GM23338 (cell line): ENCODE data around the gene RASGRF2. TPM values are rescaled to one million over a fixed set of nuclear protein-coding genes. Genes with fewer than 3 reads are reported as not detected.

ENCODE experiments used
- ATAC-seq: fragments of 200-7000 bp; cut with Tn5 transposase; 3 replicates; pipeline ENCODE4 v1.9.1; 2020
- DNase-seq: peaks from one replicate; pipeline ENCODE4 v3.0.0-alpha.2; 2015; ENCODE audit warnings: low spot score
- H2AFZ ChIP-seq: fragments of 200-600 bp; sonication (generic); 2 replicates; pipeline ENCODE4 v1.8.0; 2016; ENCODE audit warnings: antibody characterized with exemption, mild to moderate bottlenecking, moderate library complexity
- H3F3A ChIP-seq: fragments of 200-600 bp; sonication (generic); replicated peaks from 2 replicates; pipeline ENCODE4 v1.8.0; 2017; ENCODE audit warnings: antibody characterized with exemption, mixed run types, low read depth
- H3K27ac ChIP-seq: fragments of 200-600 bp; sonication (generic); 2 replicates; pipeline ENCODE4 v1.6.1; 2016; ENCODE audit warnings: low read depth
- H3K27me3 ChIP-seq: fragments of 200-600 bp; sonication (generic); 2 replicates; pipeline ENCODE4 v1.8.0; 2016; ENCODE audit warnings: mild to moderate bottlenecking, mixed run types, moderate library complexity; ENCODE audit not compliant: insufficient read depth
- H3K36me3 ChIP-seq: fragments of 200-600 bp; sonication (generic); 2 replicates; pipeline ENCODE4 v1.8.0; 2016; ENCODE audit warnings: mild to moderate bottlenecking; ENCODE audit not compliant: insufficient read depth
- H3K4me1 ChIP-seq: fragments of 200-600 bp; sonication (generic); 2 replicates; pipeline ENCODE4 v1.8.0; 2016; ENCODE audit warnings: mild to moderate bottlenecking, moderate library complexity; ENCODE audit not compliant: insufficient read depth
- H3K4me2 ChIP-seq: fragments of 200-600 bp; sonication (generic); 2 replicates; pipeline ENCODE4 v1.7.1; 2017; ENCODE audit warnings: mixed run types
- H3K4me3 ChIP-seq: fragments of 200-600 bp; sonication (generic); 2 replicates; pipeline ENCODE4 v1.6.1; 2016; ENCODE audit warnings: mixed run types
- H3K79me2 ChIP-seq: fragments of 200-600 bp; sonication (generic); replicated peaks from 2 replicates; pipeline ENCODE4 v1.8.0; 2017; ENCODE audit warnings: mild to moderate bottlenecking; ENCODE audit not compliant: insufficient read depth
- H3K9me2 ChIP-seq: fragments of 200-600 bp; sonication (generic); 2 replicates; pipeline ENCODE4 v1.8.0; 2017; ENCODE audit not compliant: insufficient read depth
- H4K20me1 ChIP-seq: fragments of 200-600 bp; sonication (generic); replicated peaks from 2 replicates; pipeline ENCODE4 v1.8.0; 2017; ENCODE audit warnings: mild to moderate bottlenecking; ENCODE audit not compliant: insufficient read depth
- H3K27ac Mint-ChIP-seq: 2 replicates; pipeline ENCODE4 v1.8.0; 2020; ENCODE audit warnings: inconsistent platforms, mild to moderate bottlenecking, moderate library complexity, mixed read lengths
- H3K27me3 Mint-ChIP-seq: 3 replicates; pipeline ENCODE4 v1.8.0; 2022; ENCODE audit warnings: low read depth, mild to moderate bottlenecking, moderate library complexity, mixed read lengths, inconsistent platforms; ENCODE audit not compliant: insufficient read depth, poor library complexity
- H3K36me3 Mint-ChIP-seq: 3 replicates; pipeline ENCODE4 v1.8.0; 2021; ENCODE audit warnings: low read depth, mild to moderate bottlenecking, inconsistent platforms, moderate library complexity, mixed read lengths
- H3K4me1 Mint-ChIP-seq: 3 replicates; pipeline ENCODE4 v1.8.0; 2020; ENCODE audit warnings: mild to moderate bottlenecking, inconsistent platforms, mixed read lengths
- H3K4me3 Mint-ChIP-seq: 3 replicates; pipeline ENCODE4 v1.8.0; 2021; ENCODE audit warnings: moderate library complexity, mild to moderate bottlenecking, inconsistent platforms, mixed read lengths
- H3K9me3 Mint-ChIP-seq: 3 replicates; pipeline ENCODE4 v1.8.0; 2020; ENCODE audit warnings: moderate library complexity, mild to moderate bottlenecking, inconsistent platforms, mixed read lengths
- CREB1 ChIP-seq: fragments of 250-450 bp; sonication (Bioruptor Pico); IDR thresholded peaks from 2 replicates; pipeline ENCODE4 v1.5.0; 2020; ENCODE audit warnings: low read depth, mild to moderate bottlenecking, moderate library complexity
- EZH2phosphoT487 ChIP-seq: fragments of 200-600 bp; sonication (generic); IDR thresholded peaks from one replicate; pipeline ENCODE4 v1.8.1; 2018; ENCODE audit warnings: antibody characterized with exemption; ENCODE audit not compliant: unreplicated experiment
- JUNB ChIP-seq: IDR thresholded peaks from one replicate; pipeline ENCODE4 v1.6.1; 2016; ENCODE audit warnings: antibody characterized with exemption; ENCODE audit not compliant: unreplicated experiment
- NANOG ChIP-seq: IDR thresholded peaks from 2 replicates; pipeline ENCODE4 v1.6.1; 2016; ENCODE audit warnings: antibody characterized with exemption, borderline replicate concordance
- POLR2AphosphoS5 ChIP-seq: IDR thresholded peaks from 2 replicates; pipeline ENCODE4 v1.6.1; 2016; ENCODE audit warnings: antibody characterized with exemption, low read depth
- polyA plus RNA-seq: library from polyadenylated mRNA; unstranded; fragments of >200 nt; fragmentation: Nextera tagmentation; extraction: Ambion mirVana; gene quantifications from 2 replicates; pipeline ENCODE4 v1.2.1, GENCODE V29; 2016
- total RNA-seq: library from RNA; depleted of rRNA; stranded (reverse); fragments of >200 nt; shearing (Covaris generic); gene quantifications from 2 replicates; pipeline ENCODE4 v1.2.3, GENCODE V29; 2014
- TF ChIP-seq, protein P1 (sequence below): fragments of 250-450 bp; sonication (Bioruptor Pico); IDR thresholded peaks from 2 replicates; pipeline ENCODE4 v1.5.0; 2020; ENCODE audit warnings: mild to moderate bottlenecking, moderate library complexity
- TF ChIP-seq, protein P2 (sequence below): IDR thresholded peaks from one replicate; pipeline ENCODE4 v1.6.1; 2018; ENCODE audit warnings: antibody characterized with exemption; ENCODE audit not compliant: unreplicated experiment
- TF ChIP-seq, protein P3 (sequence below): IDR thresholded peaks from 2 replicates; pipeline ENCODE4 v1.6.1; 2016; ENCODE audit warnings: antibody characterized with exemption

RASGRF2 gene
- total and polyA plus RNA-seq, 2 experiments from 2014 or later = 5.0 to 19.2 TPM

DNA sequence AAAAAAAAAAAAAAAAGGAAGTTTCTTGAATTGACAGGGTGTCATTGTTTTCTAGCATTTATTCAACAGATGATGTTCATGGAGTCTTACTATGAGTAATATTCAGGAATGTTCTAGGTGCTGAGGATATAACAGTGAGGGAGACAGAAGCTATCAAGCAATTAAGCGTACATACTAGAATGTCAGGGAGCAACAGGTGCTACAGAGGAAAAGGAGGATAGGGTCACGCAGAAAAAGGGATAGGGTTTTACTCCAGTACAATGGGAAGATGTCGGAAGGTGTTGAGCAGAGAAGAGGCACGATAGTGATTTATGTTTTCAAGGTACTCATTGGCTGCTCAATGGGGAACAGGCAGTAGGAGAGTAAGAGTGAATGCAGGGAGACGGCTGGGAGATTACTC lies 6.6 kb upstream of the RASGRF2 start (continued):
- TF ChIP-seq, protein P1, sequence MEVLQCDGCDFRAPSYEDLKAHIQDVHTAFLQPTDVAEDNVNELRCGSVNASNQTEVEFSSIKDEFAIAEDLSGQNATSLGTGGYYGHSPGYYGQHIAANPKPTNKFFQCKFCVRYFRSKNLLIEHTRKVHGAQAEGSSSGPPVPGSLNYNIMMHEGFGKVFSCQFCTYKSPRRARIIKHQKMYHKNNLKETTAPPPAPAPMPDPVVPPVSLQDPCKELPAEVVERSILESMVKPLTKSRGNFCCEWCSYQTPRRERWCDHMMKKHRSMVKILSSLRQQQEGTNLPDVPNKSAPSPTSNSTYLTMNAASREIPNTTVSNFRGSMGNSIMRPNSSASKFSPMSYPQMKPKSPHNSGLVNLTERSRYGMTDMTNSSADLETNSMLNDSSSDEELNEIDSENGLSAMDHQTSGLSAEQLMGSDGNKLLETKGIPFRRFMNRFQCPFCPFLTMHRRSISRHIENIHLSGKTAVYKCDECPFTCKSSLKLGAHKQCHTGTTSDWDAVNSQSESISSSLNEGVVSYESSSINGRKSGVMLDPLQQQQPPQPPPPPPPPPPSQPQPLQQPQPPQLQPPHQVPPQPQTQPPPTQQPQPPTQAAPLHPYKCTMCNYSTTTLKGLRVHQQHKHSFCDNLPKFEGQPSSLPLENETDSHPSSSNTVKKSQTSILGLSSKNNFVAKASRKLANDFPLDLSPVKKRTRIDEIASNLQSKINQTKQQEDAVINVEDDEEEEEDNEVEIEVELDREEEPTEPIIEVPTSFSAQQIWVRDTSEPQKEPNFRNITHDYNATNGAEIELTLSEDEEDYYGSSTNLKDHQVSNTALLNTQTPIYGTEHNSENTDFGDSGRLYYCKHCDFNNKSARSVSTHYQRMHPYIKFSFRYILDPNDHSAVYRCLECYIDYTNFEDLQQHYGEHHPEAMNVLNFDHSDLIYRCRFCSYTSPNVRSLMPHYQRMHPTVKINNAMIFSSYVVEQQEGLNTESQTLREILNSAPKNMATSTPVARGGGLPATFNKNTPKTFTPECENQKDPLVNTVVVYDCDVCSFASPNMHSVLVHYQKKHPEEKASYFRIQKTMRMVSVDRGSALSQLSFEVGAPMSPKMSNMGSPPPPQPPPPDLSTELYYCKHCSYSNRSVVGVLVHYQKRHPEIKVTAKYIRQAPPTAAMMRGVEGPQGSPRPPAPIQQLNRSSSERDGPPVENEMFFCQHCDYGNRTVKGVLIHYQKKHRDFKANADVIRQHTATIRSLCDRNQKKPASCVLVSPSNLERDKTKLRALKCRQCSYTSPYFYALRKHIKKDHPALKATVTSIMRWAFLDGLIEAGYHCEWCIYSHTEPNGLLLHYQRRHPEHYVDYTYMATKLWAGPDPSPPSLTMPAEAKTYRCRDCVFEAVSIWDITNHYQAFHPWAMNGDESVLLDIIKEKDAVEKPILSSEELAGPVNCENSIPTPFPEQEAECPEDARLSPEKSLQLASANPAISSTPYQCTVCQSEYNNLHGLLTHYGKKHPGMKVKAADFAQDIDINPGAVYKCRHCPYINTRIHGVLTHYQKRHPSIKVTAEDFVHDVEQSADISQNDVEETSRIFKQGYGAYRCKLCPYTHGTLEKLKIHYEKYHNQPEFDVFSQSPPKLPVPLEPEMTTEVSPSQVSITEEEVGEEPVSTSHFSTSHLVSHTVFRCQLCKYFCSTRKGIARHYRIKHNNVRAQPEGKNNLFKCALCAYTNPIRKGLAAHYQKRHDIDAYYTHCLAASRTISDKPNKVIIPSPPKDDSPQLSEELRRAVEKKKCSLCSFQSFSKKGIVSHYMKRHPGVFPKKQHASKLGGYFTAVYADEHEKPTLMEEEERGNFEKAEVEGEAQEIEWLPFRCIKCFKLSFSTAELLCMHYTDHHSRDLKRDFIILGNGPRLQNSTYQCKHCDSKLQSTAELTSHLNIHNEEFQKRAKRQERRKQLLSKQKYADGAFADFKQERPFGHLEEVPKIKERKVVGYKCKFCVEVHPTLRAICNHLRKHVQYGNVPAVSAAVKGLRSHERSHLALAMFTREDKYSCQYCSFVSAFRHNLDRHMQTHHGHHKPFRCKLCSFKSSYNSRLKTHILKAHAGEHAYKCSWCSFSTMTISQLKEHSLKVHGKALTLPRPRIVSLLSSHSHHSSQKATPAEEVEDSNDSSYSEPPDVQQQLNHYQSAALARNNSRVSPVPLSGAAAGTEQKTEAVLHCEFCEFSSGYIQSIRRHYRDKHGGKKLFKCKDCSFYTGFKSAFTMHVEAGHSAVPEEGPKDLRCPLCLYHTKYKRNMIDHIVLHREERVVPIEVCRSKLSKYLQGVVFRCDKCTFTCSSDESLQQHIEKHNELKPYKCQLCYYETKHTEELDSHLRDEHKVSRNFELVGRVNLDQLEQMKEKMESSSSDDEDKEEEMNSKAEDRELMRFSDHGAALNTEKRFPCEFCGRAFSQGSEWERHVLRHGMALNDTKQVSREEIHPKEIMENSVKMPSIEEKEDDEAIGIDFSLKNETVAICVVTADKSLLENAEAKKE = no peak
- TF ChIP-seq, protein P2, sequence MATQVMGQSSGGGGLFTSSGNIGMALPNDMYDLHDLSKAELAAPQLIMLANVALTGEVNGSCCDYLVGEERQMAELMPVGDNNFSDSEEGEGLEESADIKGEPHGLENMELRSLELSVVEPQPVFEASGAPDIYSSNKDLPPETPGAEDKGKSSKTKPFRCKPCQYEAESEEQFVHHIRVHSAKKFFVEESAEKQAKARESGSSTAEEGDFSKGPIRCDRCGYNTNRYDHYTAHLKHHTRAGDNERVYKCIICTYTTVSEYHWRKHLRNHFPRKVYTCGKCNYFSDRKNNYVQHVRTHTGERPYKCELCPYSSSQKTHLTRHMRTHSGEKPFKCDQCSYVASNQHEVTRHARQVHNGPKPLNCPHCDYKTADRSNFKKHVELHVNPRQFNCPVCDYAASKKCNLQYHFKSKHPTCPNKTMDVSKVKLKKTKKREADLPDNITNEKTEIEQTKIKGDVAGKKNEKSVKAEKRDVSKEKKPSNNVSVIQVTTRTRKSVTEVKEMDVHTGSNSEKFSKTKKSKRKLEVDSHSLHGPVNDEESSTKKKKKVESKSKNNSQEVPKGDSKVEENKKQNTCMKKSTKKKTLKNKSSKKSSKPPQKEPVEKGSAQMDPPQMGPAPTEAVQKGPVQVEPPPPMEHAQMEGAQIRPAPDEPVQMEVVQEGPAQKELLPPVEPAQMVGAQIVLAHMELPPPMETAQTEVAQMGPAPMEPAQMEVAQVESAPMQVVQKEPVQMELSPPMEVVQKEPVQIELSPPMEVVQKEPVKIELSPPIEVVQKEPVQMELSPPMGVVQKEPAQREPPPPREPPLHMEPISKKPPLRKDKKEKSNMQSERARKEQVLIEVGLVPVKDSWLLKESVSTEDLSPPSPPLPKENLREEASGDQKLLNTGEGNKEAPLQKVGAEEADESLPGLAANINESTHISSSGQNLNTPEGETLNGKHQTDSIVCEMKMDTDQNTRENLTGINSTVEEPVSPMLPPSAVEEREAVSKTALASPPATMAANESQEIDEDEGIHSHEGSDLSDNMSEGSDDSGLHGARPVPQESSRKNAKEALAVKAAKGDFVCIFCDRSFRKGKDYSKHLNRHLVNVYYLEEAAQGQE = no peak
- TF ChIP-seq POLR2AphosphoS5 = no peak
- no peak for TF ChIP-seq EZH2phosphoT487

DNA sequence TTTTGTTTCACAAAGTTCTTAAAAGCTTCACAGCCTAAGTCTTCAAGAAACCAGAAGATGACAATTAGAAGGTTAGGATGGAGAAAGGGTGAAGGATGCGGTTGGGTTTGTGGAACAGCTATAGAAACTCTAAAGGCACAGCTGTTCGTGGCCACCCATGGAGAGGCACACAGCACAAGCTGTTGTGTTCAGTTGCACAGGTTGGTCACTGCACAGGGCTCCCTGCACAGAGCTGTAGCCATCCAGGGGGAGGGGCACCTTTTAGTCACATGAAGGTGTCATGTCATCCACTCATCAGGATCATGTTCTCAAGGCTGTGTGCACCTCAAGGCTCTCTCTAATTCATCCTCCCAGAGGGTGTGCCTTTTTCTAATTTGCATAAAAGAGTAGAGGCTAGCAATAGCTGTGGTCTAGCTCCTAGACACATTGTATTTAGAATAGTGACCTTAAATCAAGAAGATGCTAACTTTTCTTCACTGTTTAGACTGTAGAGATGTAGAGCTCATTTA lies 5.0 kb upstream of the RASGRF2 start:
- Histone ChIP-seq H3K27ac (peak overlapping the region; percentile 87; the same call in 1 of the 2 replicates), H3K4me3 (no peak overlapping the region), H3K36me3 (no peaks in the 10 kb centered on the region), H2AFZ (no peak overlapping the region), H4K20me1 (no peaks in the 10 kb centered on the region), H3K4me2 (peak overlapping the region; percentile 67), H3K27me3 (0 out of 2 replicates have a peak, but pooled peaks cover 6% of the 10 kb centered on the region), H3K9me2 (peaks cover 9% of the 10 kb centered on the region; the same call in 1 of the 2 replicates), H3F3A (peaks cover 7% of the 10 kb centered on the region; the same call in 1 of the 2 replicates), H3K4me1 (peaks cover 40% of the 10 kb centered on the region), H3K79me2 (no peaks in the 10 kb centered on the region)
- Mint-ChIP-seq H3K4me1 (peaks cover 41% of the 10 kb centered on the region), H3K27ac (no peak overlapping the region), H3K4me3 (no peak overlapping the region), H3K36me3 (peaks cover 5% of the 10 kb centered on the region; the same call in 1 of the 3 replicates), H3K9me3 (peaks cover 5% of the 10 kb centered on the region; the same call in 1 of the 3 replicates), H3K27me3 (peaks cover 8% of the 10 kb centered on the region)
- ATAC-seq (no peak), DNase-seq (no peak)
- no peak for TF ChIP-seq CREB1 (CRISPR knock-in tag)
- TF ChIP-seq EZH2phosphoT487 = no peak
- TF ChIP-seq, protein P3, sequence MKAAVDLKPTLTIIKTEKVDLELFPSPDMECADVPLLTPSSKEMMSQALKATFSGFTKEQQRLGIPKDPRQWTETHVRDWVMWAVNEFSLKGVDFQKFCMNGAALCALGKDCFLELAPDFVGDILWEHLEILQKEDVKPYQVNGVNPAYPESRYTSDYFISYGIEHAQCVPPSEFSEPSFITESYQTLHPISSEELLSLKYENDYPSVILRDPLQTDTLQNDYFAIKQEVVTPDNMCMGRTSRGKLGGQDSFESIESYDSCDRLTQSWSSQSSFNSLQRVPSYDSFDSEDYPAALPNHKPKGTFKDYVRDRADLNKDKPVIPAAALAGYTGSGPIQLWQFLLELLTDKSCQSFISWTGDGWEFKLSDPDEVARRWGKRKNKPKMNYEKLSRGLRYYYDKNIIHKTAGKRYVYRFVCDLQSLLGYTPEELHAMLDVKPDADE = no peak
- TF ChIP-seq NANOG = no peak
- TF ChIP-seq JUNB = no peak
- no peak for TF ChIP-seq POLR2AphosphoS5
- TF ChIP-seq, protein P2 = no peak
